CD4-positive, alpha-beta memory T cell (primary cell): ENCODE data around the gene UNC119B. TPM values are rescaled to one million over a fixed set of nuclear protein-coding genes. Genes with fewer than 3 reads are reported as not detected.

Experiments used
- CTCF ChIA-PET: fragments of 350-600 bp; sonication (Branson Sonifier 250); formaldehyde crosslinking; loops from one replicate; lab custom pipeline; 2021; ENCODE audit warnings: inconsistent platforms; ENCODE audit not compliant: partially characterized antibody; lab: Charles Lee
- POLR2A ChIA-PET: fragments of 350-600 bp; sonication (Branson Sonifier 250); formaldehyde crosslinking; loops from one replicate; lab custom pipeline; 2021; ENCODE audit not compliant: partially characterized antibody; lab: Charles Lee
- DNase-seq, 5 donors: peaks; one replicate each; pipeline versions ENCODE4 v3.0.0 to v3.0.0-alpha.2; 2020 to 2022; ENCODE audit warnings: mixed read lengths in 1 of 5
- H3K27ac ChIP-seq: one replicate; pipeline ENCODE4 v1.7.0; 2013; ENCODE audit warnings: low read depth, low read length
- H3K27me3 ChIP-seq: 2 replicates; pipeline ENCODE4 v1.7.0; 2013; ENCODE audit warnings: mild to moderate bottlenecking, low read length, moderate library complexity; ENCODE audit not compliant: insufficient read depth
- H3K36me3 ChIP-seq: 2 replicates; pipeline ENCODE4 v1.7.0; 2013; ENCODE audit warnings: mild to moderate bottlenecking, low read length, moderate library complexity; ENCODE audit not compliant: insufficient read depth
- H3K4me1 ChIP-seq: 2 replicates; pipeline ENCODE4 v1.7.0; 2013; ENCODE audit warnings: mild to moderate bottlenecking, low read length, moderate library complexity; ENCODE audit not compliant: insufficient read depth
- H3K4me3 ChIP-seq, 2 donors: one replicate each; pipeline ENCODE4 v1.7.0; 2013; ENCODE audit warnings: low read length in 2 of 2, mild to moderate bottlenecking in 1 of 2
- H3K9me3 ChIP-seq, 2 donors: one replicate each; pipeline ENCODE4 v1.7.0; 2013; ENCODE audit warnings: low read length in 2 of 2, control low read depth in 1 of 2; ENCODE audit not compliant: control insufficient read depth in 1 of 2
- H3K27ac Mint-ChIP-seq, 7 donors: one replicate each; pipeline ENCODE4 v1.8.0; 2020 to 2021; ENCODE audit warnings: mixed read lengths in 7 of 7, mild to moderate bottlenecking in 6 of 7, inconsistent platforms in 3 of 7, moderate library complexity in 3 of 7
- H3K27me3 Mint-ChIP-seq, 2 donors: one replicate each; pipeline ENCODE4 v1.8.0; 2020 to 2021; ENCODE audit warnings: mixed read lengths in 2 of 2
- H3K36me3 Mint-ChIP-seq, 2 donors: one replicate each; pipeline ENCODE4 v1.8.0; 2020 to 2021; ENCODE audit warnings: mixed read lengths in 2 of 2, inconsistent platforms in 1 of 2, mild to moderate bottlenecking in 1 of 2
- H3K4me1 Mint-ChIP-seq, 4 donors: one replicate each; pipeline ENCODE4 v1.8.0; 2020 to 2021; ENCODE audit warnings: mixed read lengths in 4 of 4, mild to moderate bottlenecking in 1 of 4
- H3K4me3 Mint-ChIP-seq, 8 donors: one replicate each; pipeline ENCODE4 v1.8.0; 2020 to 2021; ENCODE audit warnings: mixed read lengths in 8 of 8, mild to moderate bottlenecking in 7 of 8, moderate library complexity in 6 of 8, inconsistent platforms in 3 of 8
- H3K9me3 Mint-ChIP-seq, 8 donors: one replicate each; pipeline ENCODE4 v1.8.0; 2020 to 2021; ENCODE audit warnings: mixed read lengths in 8 of 8, mild to moderate bottlenecking in 5 of 8, inconsistent platforms in 3 of 8, moderate library complexity in 1 of 8
- intact Hi-C: fragments of 100-400 bp; cut with micrococcal nuclease; formaldehyde crosslinking; loops from one replicate; pipeline ENCODE4 v1.15.1; 2023
- polyA plus RNA-seq, 2 donors: library from polyadenylated mRNA; unstranded; fragments of 300-500 nt; fragmentation: Illumina TruSeq; gene quantifications; one replicate each; pipeline ENCODE4 v1.2.3, GENCODE V29; 2021
- total RNA-seq, 2 experiments: library from RNA; stranded (reverse); gene quantifications; one replicate each; pipeline ENCODE4 v1.2.3, GENCODE V29; 2021

Gene UNC119B
- total and polyA plus RNA-seq, 4 experiments from 2014 or later: 6.9 to 29.1 (median 18.5) TPM

DNA sequence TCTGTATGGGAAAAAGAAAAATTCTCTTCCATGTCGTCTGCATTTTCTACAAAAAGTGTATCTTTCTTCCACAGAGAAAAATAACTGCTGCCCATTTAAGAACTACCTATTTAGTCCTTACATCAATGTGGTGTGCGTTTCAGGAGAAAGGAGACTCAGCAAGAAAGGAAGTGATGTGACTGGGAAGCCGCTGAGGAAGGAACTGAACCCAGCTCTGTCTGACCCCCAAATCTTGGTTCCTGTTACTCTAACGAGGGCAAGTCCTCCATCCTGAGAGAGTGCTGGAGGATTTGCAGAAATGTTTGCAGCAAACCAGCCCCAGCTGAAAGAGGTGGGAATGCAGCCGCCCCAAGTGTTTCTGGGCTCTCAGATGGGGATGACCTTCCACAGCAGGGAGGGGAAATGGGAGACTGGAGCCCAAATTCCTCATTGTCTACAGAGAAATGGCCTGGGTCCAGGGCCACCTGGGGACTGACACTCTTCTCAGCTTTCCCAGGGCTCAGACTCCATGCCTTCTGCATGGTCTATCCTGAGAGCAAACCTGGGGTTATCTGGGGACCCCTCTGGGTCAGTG lies 30.0 kb upstream of the UNC119B start:
- H3K9me3 ChIP-seq: no peaks in the 10 kb centered on the region
- intact Hi-C loops: loop anchor here (10.0 kb wide), 1 partner anchor 1015 kb away; the partner anchor contains the start of gene PRKAB1
- H3K27ac Mint-ChIP-seq: no peak overlapping the region
- ChIA-PET CTCF (interaction anchor here (1.4 to 2.3 kb wide), 2 partner anchors 31 to 33 kb away, joined by 3 to 8 read pairs; no protein-coding TSS in a partner anchor), POLR2A (interaction anchor here (0.6 kb wide), 1 partner anchor 20 kb away, joined by 4 read pairs; no protein-coding TSS in a partner anchor)
- H3K36me3 Mint-ChIP-seq: no peaks in the 10 kb centered on the region
- peaks cover 0 to 2% of the 10 kb centered on the region in 2 donors for H3K27me3 Mint-ChIP-seq
- H3K36me3 ChIP-seq: no peaks in the 10 kb centered on the region
- peaks cover 5% of the 10 kb centered on the region for H3K4me1 ChIP-seq
- peaks cover 0 to 13% (median 6%) of the 10 kb centered on the region in 4 donors for H3K4me1 Mint-ChIP-seq
- no peak overlapping the region for H3K4me3 ChIP-seq
- H3K27ac ChIP-seq: no peak overlapping the region
- no peak for DNase-seq
- H3K9me3 Mint-ChIP-seq: no peaks in the 10 kb centered on the region
- no peaks in the 10 kb centered on the region for H3K27me3 ChIP-seq
- H3K4me3 Mint-ChIP-seq: no peak overlapping the region

DNA sequence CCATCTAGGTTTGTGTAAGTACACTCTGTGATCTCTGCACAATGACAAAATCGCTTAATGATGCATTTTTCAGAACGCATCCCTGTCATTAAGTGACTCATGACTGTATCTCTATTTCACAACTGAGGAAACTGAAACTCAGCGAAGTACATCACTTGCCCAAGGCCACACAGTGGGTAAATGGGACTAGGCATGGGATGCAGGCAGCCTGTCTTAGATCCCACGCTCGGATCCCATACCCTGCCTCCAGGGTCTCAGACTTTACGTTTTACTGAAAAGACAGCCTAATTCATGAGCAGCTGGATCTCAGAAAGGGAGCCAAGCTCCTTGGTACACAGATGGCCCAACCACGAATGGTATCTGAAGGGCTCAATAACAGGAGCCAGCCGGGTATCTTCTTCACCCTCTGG lies 25.7 kb upstream of the UNC119B start:
- H3K9me3 ChIP-seq: no peaks in the 10 kb centered on the region
- H3K36me3 ChIP-seq: no peaks in the 10 kb centered on the region
- peaks cover 24% of the 10 kb centered on the region for H3K4me1 ChIP-seq
- ChIA-PET CTCF (interaction anchor here (0.7 to 1.2 kb wide), 2 partner anchors 35 to 38 kb away, joined by 4 to 6 read pairs; no protein-coding TSS in a partner anchor), POLR2A (no interaction called here)
- no peaks in the 10 kb centered on the region for H3K9me3 Mint-ChIP-seq
- H3K4me3 Mint-ChIP-seq: no peak overlapping the region
- DNase-seq: no peak
- H3K27me3 ChIP-seq: no peaks in the 10 kb centered on the region
- peaks cover 13 to 30% (median 18%) of the 10 kb centered on the region in 4 donors for H3K4me1 Mint-ChIP-seq
- H3K27ac Mint-ChIP-seq: peak overlapping the region in 2 of 7 donors; percentile 29 to 97
- H3K27me3 Mint-ChIP-seq: peaks cover 0 to 2% of the 10 kb centered on the region in 2 donors
- peaks cover 0 to 7% of the 10 kb centered on the region in 2 donors for H3K36me3 Mint-ChIP-seq
- H3K27ac ChIP-seq: no peak overlapping the region
- intact Hi-C loops: loop anchor here (10.0 kb wide), 1 partner anchor 1020 kb away; the partner anchor contains the start of gene PRKAB1
- no peak overlapping the region for H3K4me3 ChIP-seq

DNA sequence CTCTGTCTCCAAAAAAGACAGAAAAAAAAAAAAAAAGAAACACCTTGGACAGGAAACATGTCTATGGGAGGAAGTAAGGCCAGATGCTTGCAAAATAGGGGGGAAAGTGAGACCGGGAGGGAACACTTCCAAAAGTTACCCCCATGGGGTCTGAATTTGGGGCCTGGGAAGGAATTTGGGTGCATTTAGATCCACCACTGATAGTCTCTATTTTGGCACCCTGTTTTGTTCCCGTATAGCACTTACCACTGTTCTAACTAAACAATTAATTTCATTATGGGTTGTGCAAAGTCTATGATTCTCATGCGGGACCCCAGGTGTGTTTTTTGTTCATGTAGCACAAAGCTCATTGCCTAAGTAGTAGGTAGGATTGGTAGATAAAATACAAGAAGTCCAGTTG lies 24.7 kb upstream of the UNC119B start:
- Histone ChIP-seq H3K4me1 (peaks cover 31% of the 10 kb centered on the region), H3K36me3 (no peaks in the 10 kb centered on the region), H3K27ac (peak overlapping the region; percentile 71), H3K4me3 (no peak overlapping the region), H3K9me3 (no peaks in the 10 kb centered on the region), H3K27me3 (no peaks in the 10 kb centered on the region)
- no peak for DNase-seq
- no peaks in the 10 kb centered on the region for H3K27me3 Mint-ChIP-seq
- intact Hi-C loops: loop anchor here (5.0 to 10.0 kb wide), 2 partner anchors 483 to 1021 kb away; partner anchors contain the start of genes PRKAB1 and RPLP0
- H3K4me1 Mint-ChIP-seq: peaks cover 18 to 40% (median 25%) of the 10 kb centered on the region in 4 donors
- CTCF ChIA-PET: interaction anchor here (1.5 to 3.4 kb wide), 2 partner anchors 36 to 103 kb away, joined by 3 to 10 read pairs; no protein-coding TSS in a partner anchor
- POLR2A ChIA-PET: interaction anchor here (1.5 kb wide), 3 partner anchors 12 to 105 kb away, joined by 3 to 9 read pairs (median 5); partner anchors contain the start of gene POP5
- peak overlapping the region in 4 of 7 donors; percentile 50 to 97 (median 72) for H3K27ac Mint-ChIP-seq
- H3K4me3 Mint-ChIP-seq: peak overlapping the region in 6 of 8 donors; percentile 26 to 96 (median 86)
- H3K9me3 Mint-ChIP-seq: no peaks in the 10 kb centered on the region
- peaks cover 0 to 7% of the 10 kb centered on the region in 2 donors for H3K36me3 Mint-ChIP-seq

DNA sequence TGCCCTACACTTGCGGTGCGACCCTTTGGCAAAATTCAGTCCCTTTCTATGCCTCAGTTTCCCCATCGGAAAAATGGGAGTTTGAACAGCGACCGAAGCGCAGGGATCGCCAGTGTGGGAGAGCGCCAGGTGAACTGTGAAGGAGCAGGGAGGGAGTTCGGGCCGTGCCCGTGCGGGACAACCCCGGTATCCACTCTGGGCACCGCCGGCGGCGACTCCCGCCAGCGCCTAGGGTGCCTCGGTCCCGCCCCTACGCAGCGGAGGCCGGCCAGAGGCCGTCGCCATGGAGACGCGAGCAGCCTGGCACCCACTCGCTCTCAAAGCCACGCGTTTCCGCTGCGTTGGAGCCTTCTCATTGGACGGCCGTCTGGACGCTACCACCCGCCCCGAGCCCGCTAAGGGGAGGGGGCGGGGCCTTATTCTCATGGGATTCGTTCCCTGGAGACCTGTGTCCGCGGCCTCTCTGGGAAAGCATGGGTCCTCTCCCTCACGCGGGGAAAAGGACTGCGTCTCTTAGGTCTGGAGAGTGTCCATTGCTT lies 24.0 kb upstream of the UNC119B start:
- Mint-ChIP-seq H3K4me1 (peaks cover 20 to 47% (median 30%) of the 10 kb centered on the region in 4 donors), H3K36me3 (peaks cover 0 to 7% of the 10 kb centered on the region in 2 donors), H3K9me3 (no peaks in the 10 kb centered on the region), H3K4me3 (peak overlapping the region; percentile 88 to 96 (median 94)), H3K27me3 (no peaks in the 10 kb centered on the region), H3K27ac (peak overlapping the region; percentile 92 to 97 (median 96))
- peak overlapping the region; percentile 85 to 98 for H3K4me3 ChIP-seq
- peak; percentile 97 to 98 (median 98) for DNase-seq
- H3K36me3 ChIP-seq: no peaks in the 10 kb centered on the region
- H3K27me3 ChIP-seq: no peaks in the 10 kb centered on the region
- intact Hi-C loops: loop anchor here (1.0 to 10.0 kb wide), 10 partner anchors 37 to 1021 kb away; partner anchors contain the start of genes ACADS, COX6A1, POP5 and PRKAB1
- ChIA-PET CTCF (interaction anchor here (1.0 to 3.4 kb wide), 5 partner anchors 25 to 103 kb away, joined by 3 to 10 read pairs (median 3); no protein-coding TSS in a partner anchor), POLR2A (interaction anchor here (1.0 to 2.8 kb wide), 10 partner anchors 11 to 485 kb away, joined by 3 to 17 read pairs (median 5); partner anchors contain the start of genes COX6A1, POP5, RNU4-2 and RPLP0)
- no peaks in the 10 kb centered on the region for H3K9me3 ChIP-seq
- peaks cover 35% of the 10 kb centered on the region for H3K4me1 ChIP-seq
- peak overlapping the region; percentile 71 for H3K27ac ChIP-seq

DNA sequence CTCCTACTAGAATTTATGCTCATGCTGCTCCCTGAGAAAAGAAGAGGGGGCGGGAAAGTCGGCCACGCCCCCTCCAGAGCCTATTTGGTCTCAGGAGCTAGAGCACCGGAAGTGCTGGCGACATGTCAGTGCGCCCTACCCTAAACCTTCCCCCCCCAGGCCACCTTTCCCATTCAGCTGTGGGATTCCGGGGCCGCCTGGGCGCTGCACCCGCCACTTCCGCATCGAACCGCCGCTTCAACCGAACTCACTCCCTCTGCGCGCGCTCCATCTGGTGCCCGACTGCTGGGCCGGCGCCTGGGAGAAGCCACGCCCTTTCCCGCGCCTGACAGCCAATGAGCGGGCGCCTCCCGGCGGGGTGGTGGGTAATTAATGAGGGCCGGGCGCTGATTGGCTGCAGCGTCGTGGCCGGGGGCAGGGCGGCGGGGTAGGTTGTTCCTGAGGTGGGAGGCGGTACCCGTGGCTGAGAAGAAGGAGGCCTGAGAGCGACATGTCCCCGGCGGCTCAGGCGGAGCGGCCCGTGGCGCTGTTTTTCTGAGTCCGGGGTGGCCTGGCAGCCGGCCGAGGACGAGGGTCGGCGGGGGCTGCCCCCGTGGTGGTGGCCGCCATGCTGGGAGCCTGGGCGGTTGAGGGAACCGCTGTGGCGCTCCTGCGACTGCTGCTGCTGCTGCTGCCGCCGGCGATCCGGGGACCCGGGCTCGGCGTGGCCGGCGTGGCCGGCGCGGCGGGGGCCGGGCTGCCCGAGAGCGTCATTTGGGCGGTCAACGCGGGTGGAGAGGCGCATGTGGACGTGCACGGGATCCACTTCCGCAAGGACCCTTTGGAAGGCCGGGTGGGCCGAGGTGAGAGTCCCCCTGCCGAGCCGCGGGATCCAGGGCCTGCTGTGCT lies 23.3 kb upstream of the UNC119B start, which contains the start of gene MLEC:
TSS of gene MLEC (plus strand) at position 460 of the 888 bp plus-strand sequence. CDS start at position 608, 148 bp downstream.
- Histone ChIP-seq H3K4me1 (peaks cover 41% of the 10 kb centered on the region), H3K27me3 (no peaks in the 10 kb centered on the region), H3K4me3 (peak within 1 kb of the TSS; percentile 85 to 98), H3K36me3 (no peaks in the 10 kb centered on the region), H3K27ac (peak within 1 kb of the TSS; percentile 71), H3K9me3 (no peaks in the 10 kb centered on the region)
- no peaks in the 10 kb centered on the region for H3K27me3 Mint-ChIP-seq
- H3K27ac Mint-ChIP-seq: peak within 1 kb of the TSS; percentile 92 to 97 (median 96)
- peak; percentile 99 to 100 (median 100) for DNase-seq
- peak within 1 kb of the TSS; percentile 90 to 96 (median 94) for H3K4me3 Mint-ChIP-seq
- H3K36me3 Mint-ChIP-seq: peaks cover 0 to 7% of the 10 kb centered on the region in 2 donors
- no peaks in the 10 kb centered on the region for H3K9me3 Mint-ChIP-seq
- ChIA-PET POLR2A (interaction anchor here (1.0 to 2.8 kb wide), 12 partner anchors 11 to 486 kb away, joined by 3 to 17 read pairs (median 5); partner anchors contain the start of genes COX6A1, POP5, RNU4-2 and RPLP0), CTCF (interaction anchor here (0.8 to 3.4 kb wide), 7 partner anchors 22 to 104 kb away, joined by 3 to 10 read pairs (median 3); partner anchors contain the start of gene ACADS)
- H3K4me1 Mint-ChIP-seq: peaks cover 20 to 52% (median 36%) of the 10 kb centered on the region in 4 donors
- intact Hi-C loops: loop anchor here (1.0 to 10.0 kb wide), 11 partner anchors 23 to 1022 kb away; partner anchors contain the start of genes ACADS, COX6A1, POP5 and PRKAB1
